Panc1 (cell line): ENCODE data around the gene CFAP141. TPM values are rescaled to one million over a fixed set of nuclear protein-coding genes. Genes with fewer than 3 reads are reported as not detected.

Experiments used
- ATAC-seq: fragments of 200-7000 bp; cut with Tn5 transposase; 2 replicates; pipeline ENCODE4 v1.9.1; 2020; ENCODE audit warnings: mild to moderate bottlenecking, moderate library complexity
- BruUV-seq: library from RNA; stranded (reverse); fragments of 400-500 nt; replicated peaks from 2 replicates; lab custom pipeline; 2021; lab: Mats Ljungman, UMichigan
- CTCF ChIA-PET: fragments of 300-600 bp; sonication (Branson Sonifier 250); formaldehyde crosslinking; loops from one replicate; lab custom pipeline; 2022; ENCODE audit warnings: antibody characterized with exemption; lab: Charles Lee
- POLR2A ChIA-PET: fragments of 300-600 bp; sonication (Branson Sonifier 250); formaldehyde crosslinking; loops from one replicate; lab custom pipeline; 2022; ENCODE audit warnings: antibody characterized with exemption; lab: Charles Lee
- DNase-seq: peaks from one replicate; pipeline ENCODE4 v3.0.0-alpha.2; 2010; ENCODE audit warnings: low read depth, low spot score
- H3K27ac ChIP-seq: 2 replicates; pipeline ENCODE4 v1.5.1; 2011; ENCODE audit warnings: mild to moderate bottlenecking, low read length, inconsistent platforms
- H3K27me3 ChIP-seq: fragments of 200-500 bp; sonication (Bioruptor generic); 2 replicates; pipeline ENCODE4 v1.6.0; 2014; ENCODE audit warnings: low read length, inconsistent platforms; ENCODE audit not compliant: control insufficient read depth, insufficient read depth
- H3K36me3 ChIP-seq: fragments of 200-500 bp; sonication (Bioruptor generic); 2 replicates; pipeline ENCODE4 v1.5.1; 2014; ENCODE audit warnings: inconsistent platforms, mild to moderate bottlenecking, low read length, moderate library complexity; ENCODE audit not compliant: control insufficient read depth, insufficient read depth
- H3K4me1 ChIP-seq: 2 replicates; pipeline ENCODE4 v1.5.1; 2011; ENCODE audit warnings: inconsistent platforms, mild to moderate bottlenecking, low read length, moderate library complexity; ENCODE audit not compliant: control insufficient read depth, insufficient read depth
- H3K4me3 ChIP-seq, 2 experiments: 2 replicates each; pipeline ENCODE4 v1.5.1; 2011 to 2012; ENCODE audit warnings: low read depth in 2 of 2, low read length in 2 of 2, mild to moderate bottlenecking in 2 of 2, inconsistent platforms in 1 of 2, moderate library complexity in 1 of 2
- H3K9me3 ChIP-seq: fragments of 200-500 bp; sonication (Bioruptor generic); 2 replicates; pipeline ENCODE4 v1.5.1; 2014; ENCODE audit warnings: low read depth, mild to moderate bottlenecking, inconsistent platforms, low read length, moderate library complexity; ENCODE audit not compliant: control insufficient read depth, insufficient read depth
- POLR2AphosphoS5 ChIP-seq: IDR thresholded peaks from 2 replicates; pipeline ENCODE4 v1.6.1; 2012; ENCODE audit warnings: mild to moderate bottlenecking, low read depth, low read length, moderate library complexity
- SIN3A ChIP-seq: IDR thresholded peaks from 2 replicates; pipeline ENCODE4 v1.6.1; 2012; ENCODE audit warnings: low read depth, mild to moderate bottlenecking, low read length, moderate library complexity, borderline replicate concordance; ENCODE audit not compliant: insufficient read depth
- TCF7L2 ChIP-seq: IDR thresholded peaks from 2 replicates; pipeline ENCODE4 v1.6.1; 2011; ENCODE audit warnings: mild to moderate bottlenecking, low read depth, low read length, inconsistent platforms
- in situ Hi-C: cut with HindIII; loops from 2 replicates; pipeline ENCODE4 v1.10.0; 2016; ENCODE audit warnings: low sequenced_read_pairs, low pct_unique_long_range_greater_than_20kb
- intact Hi-C: fragments of 100-400 bp; cut with micrococcal nuclease; formaldehyde crosslinking; loops from one replicate; pipeline ENCODE4 v1.10.0; 2022; ENCODE audit not compliant: unreplicated experiment
- total RNA-seq: library from RNA; stranded (reverse); gene quantifications from one replicate; pipeline ENCODE4 v1.2.1, GENCODE V29; 2021; ENCODE audit not compliant: unreplicated experiment
- TF ChIP-seq, protein P1 (sequence below): fragments of 450-650 bp; IDR thresholded peaks from 2 replicates; pipeline ENCODE4 v1.5.1; 2017; ENCODE audit warnings: mild to moderate bottlenecking
- TF ChIP-seq, protein P2 (sequence below), 2 experiments: IDR thresholded peaks; 2 replicates each; pipeline ENCODE4 v1.6.1; 2011 to 2012; ENCODE audit warnings: low read depth in 2 of 2, control low read depth in 1 of 2, low read length in 1 of 2, mild to moderate bottlenecking in 1 of 2, moderate library complexity in 1 of 2; ENCODE audit not compliant: insufficient read depth in 1 of 2

Gene CFAP141
- total RNA-seq, 1 experiment from 2014 or later: not detected

DNA sequence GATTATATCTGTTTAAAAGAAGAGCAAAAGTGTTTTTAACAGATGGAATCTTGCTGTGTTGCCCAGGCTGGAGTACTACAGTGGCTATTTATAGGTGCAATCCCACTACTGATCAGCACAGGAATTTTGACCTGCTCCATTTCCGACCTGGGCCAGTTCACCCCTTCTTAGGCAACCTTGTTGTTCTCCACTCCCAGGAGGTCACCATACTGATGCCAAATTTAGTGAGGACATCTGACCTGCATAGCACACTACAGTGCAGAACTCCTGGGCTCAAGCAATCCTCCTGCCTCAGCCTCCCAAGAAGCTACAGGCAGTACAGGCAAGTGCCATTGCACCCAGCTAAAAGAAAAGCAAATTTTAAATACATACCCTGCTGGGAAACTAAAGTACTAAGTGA, 39.9 kb downstream of the CFAP141 start:
- Histone ChIP-seq H3K4me1 (no peaks in the 10 kb centered on the region), H3K27me3 (no peaks in the 10 kb centered on the region), H3K27ac (no peak overlapping the region), H3K4me3 (no peak overlapping the region), H3K36me3 (peaks cover 72% of the 10 kb centered on the region), H3K9me3 (no peaks in the 10 kb centered on the region)
- DNase-seq (no peak), ATAC-seq (no peak)
- ChIA-PET POLR2A (interaction anchor here (0.7 kb wide), 1 partner anchor 105 kb away, joined by 4 read pairs; no protein-coding TSS in a partner anchor), CTCF (no interaction called here)
- in situ Hi-C loops: no loop called here
- intact Hi-C loops: no loop called here
- no peak for TF ChIP-seq SIN3A
- TF ChIP-seq, protein P1, sequence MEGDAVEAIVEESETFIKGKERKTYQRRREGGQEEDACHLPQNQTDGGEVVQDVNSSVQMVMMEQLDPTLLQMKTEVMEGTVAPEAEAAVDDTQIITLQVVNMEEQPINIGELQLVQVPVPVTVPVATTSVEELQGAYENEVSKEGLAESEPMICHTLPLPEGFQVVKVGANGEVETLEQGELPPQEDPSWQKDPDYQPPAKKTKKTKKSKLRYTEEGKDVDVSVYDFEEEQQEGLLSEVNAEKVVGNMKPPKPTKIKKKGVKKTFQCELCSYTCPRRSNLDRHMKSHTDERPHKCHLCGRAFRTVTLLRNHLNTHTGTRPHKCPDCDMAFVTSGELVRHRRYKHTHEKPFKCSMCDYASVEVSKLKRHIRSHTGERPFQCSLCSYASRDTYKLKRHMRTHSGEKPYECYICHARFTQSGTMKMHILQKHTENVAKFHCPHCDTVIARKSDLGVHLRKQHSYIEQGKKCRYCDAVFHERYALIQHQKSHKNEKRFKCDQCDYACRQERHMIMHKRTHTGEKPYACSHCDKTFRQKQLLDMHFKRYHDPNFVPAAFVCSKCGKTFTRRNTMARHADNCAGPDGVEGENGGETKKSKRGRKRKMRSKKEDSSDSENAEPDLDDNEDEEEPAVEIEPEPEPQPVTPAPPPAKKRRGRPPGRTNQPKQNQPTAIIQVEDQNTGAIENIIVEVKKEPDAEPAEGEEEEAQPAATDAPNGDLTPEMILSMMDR: no peak
- no peak for TF ChIP-seq TCF7L2
- TF ChIP-seq, protein P2, sequence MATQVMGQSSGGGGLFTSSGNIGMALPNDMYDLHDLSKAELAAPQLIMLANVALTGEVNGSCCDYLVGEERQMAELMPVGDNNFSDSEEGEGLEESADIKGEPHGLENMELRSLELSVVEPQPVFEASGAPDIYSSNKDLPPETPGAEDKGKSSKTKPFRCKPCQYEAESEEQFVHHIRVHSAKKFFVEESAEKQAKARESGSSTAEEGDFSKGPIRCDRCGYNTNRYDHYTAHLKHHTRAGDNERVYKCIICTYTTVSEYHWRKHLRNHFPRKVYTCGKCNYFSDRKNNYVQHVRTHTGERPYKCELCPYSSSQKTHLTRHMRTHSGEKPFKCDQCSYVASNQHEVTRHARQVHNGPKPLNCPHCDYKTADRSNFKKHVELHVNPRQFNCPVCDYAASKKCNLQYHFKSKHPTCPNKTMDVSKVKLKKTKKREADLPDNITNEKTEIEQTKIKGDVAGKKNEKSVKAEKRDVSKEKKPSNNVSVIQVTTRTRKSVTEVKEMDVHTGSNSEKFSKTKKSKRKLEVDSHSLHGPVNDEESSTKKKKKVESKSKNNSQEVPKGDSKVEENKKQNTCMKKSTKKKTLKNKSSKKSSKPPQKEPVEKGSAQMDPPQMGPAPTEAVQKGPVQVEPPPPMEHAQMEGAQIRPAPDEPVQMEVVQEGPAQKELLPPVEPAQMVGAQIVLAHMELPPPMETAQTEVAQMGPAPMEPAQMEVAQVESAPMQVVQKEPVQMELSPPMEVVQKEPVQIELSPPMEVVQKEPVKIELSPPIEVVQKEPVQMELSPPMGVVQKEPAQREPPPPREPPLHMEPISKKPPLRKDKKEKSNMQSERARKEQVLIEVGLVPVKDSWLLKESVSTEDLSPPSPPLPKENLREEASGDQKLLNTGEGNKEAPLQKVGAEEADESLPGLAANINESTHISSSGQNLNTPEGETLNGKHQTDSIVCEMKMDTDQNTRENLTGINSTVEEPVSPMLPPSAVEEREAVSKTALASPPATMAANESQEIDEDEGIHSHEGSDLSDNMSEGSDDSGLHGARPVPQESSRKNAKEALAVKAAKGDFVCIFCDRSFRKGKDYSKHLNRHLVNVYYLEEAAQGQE (IDR thresholded peaks at IDR 0.05; ENCODE audit: insufficient read depth in 1 of 2, low read depth in 2 of 2, low read length in 1 of 2): no peak
- no peak for TF ChIP-seq POLR2AphosphoS5
- no TSS peak for BruUV-seq

DNA sequence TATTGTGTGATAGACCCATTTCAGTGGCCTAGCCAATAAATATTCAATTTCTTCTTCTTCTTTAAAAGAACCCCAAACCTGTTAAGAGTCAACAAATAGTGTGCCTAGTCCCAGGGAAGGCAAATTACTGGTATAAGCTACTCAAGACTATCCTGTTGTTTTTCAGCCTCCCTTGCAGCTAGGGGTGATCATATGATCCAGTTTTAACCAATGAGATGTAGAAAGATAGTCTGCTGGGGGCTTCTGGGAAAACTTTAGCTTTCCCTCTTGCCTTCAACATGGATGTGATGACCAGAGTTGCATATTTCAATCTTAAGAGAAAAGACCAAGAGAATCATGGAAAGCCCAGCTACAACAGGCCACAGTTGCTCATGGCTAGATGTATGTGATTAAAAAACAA, 46.6 kb downstream of the CFAP141 start:
- intact Hi-C loops (no loop called here), in situ Hi-C loops (no loop called here)
- DNase-seq (no peak), ATAC-seq (no peak)
- Histone ChIP-seq H3K9me3 (no peaks in the 10 kb centered on the region; the same call in 1 of the 2 replicates), H3K4me1 (peaks cover 21% of the 10 kb centered on the region), H3K36me3 (peaks cover 40% of the 10 kb centered on the region), H3K27me3 (no peaks in the 10 kb centered on the region), H3K27ac (no peak overlapping the region), H3K4me3 (no peak overlapping the region)
- TF ChIP-seq, protein P2 (IDR thresholded peaks at IDR 0.05; ENCODE audit: insufficient read depth in 1 of 2, low read depth in 2 of 2, low read length in 1 of 2): no peak
- TF ChIP-seq TCF7L2: no peak
- no peak for TF ChIP-seq POLR2AphosphoS5
- no peak for TF ChIP-seq SIN3A
- TF ChIP-seq, protein P1: no peak
- BruUV-seq: no TSS peak
- POLR2A ChIA-PET: no interaction called here
- CTCF ChIA-PET: interaction anchor here (0.7 kb wide), 1 partner anchor 166 kb away, joined by 4 read pairs; no protein-coding TSS in a partner anchor
